ENCODE measurements around the gene FARP2. TPM values are rescaled to one million over a fixed set of nuclear protein-coding genes. Genes with fewer than 3 reads are reported as not detected.

The FARP2 gene
- total and polyA plus RNA-seq, 2 of the 4 experiments (the other 2 are of a cell fraction), result 17.1 to 30.8 TPM

- H3K27me3 ChIP-seq (ENCODE audit: control insufficient read depth, insufficient read depth, low read length), result no peaks in the 10 kb centered on the region
- POLR2A ChIA-PET (ENCODE audit: unreplicated experiment), result no interaction called here
- H3K9me1 ChIP-seq (ENCODE audit: insufficient read depth, low read length), result 0 out of 2 replicates have a peak, but pooled peaks cover 7% of the 10 kb centered on the region
- H2AK5ac ChIP-seq (ENCODE audit: low read depth, low read length), result no peak overlapping the region
- no peak overlapping the region for H2BK120ac ChIP-seq (ENCODE audit: low read depth, low read length)
- no peak overlapping the region for H4K5ac ChIP-seq (ENCODE audit: low read depth, low read length)
- no peak overlapping the region for H3K9ac ChIP-seq (ENCODE audit: low read depth, low read length)
- no peak overlapping the region for H3K4me3 ChIP-seq (ENCODE audit: insufficient read depth, low read depth, low read length)
- ATAC-seq (ENCODE audit: low read depth) (no peak), DNase-seq (no peak)
- no peak overlapping the region for H3K23ac ChIP-seq (ENCODE audit: low read depth, low read length)
- no peak overlapping the region for H2BK15ac ChIP-seq (ENCODE audit: low read depth, low read length)
- dilution Hi-C loops (cut with HindIII; ENCODE audit: low sequenced_read_pairs, unreplicated experiment) (no loop called here), in situ Hi-C loops (cut with MboI; ENCODE audit: low sequenced_read_pairs) (no loop called here), intact Hi-C loops (cut with micrococcal nuclease) (no loop called here)
- no peaks in the 10 kb centered on the region; a peak in 1 of 4 replicates for H3K79me1 ChIP-seq (ENCODE audit: low read depth in 1 of 2, low read length in 2 of 2)
- no peak overlapping the region for H3K4ac ChIP-seq (ENCODE audit: low read depth, low read length)
- H3K27ac ChIP-seq (ENCODE audit: insufficient read depth, low read length), result no peak overlapping the region
- no peak overlapping the region for H4K8ac ChIP-seq (ENCODE audit: low read depth in 2 of 2, low read length in 2 of 2)
- H3K18ac ChIP-seq (ENCODE audit: low read depth, low read length), result no peak overlapping the region
- H3K56ac ChIP-seq (ENCODE audit: extremely low read depth, insufficient read depth, low read length), result no peak overlapping the region
- no peak for TF ChIP-seq NFE2L2 (IDR thresholded peaks at IDR 0.05; ENCODE audit: low read depth, low read length)
- no peak for TF ChIP-seq BHLHE40 (IDR thresholded peaks at IDR 0.05; ENCODE audit: low read depth, low read length)
- TF ChIP-seq, protein P1, sequence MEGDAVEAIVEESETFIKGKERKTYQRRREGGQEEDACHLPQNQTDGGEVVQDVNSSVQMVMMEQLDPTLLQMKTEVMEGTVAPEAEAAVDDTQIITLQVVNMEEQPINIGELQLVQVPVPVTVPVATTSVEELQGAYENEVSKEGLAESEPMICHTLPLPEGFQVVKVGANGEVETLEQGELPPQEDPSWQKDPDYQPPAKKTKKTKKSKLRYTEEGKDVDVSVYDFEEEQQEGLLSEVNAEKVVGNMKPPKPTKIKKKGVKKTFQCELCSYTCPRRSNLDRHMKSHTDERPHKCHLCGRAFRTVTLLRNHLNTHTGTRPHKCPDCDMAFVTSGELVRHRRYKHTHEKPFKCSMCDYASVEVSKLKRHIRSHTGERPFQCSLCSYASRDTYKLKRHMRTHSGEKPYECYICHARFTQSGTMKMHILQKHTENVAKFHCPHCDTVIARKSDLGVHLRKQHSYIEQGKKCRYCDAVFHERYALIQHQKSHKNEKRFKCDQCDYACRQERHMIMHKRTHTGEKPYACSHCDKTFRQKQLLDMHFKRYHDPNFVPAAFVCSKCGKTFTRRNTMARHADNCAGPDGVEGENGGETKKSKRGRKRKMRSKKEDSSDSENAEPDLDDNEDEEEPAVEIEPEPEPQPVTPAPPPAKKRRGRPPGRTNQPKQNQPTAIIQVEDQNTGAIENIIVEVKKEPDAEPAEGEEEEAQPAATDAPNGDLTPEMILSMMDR (conservative IDR thresholded peaks at IDR 0.05; ENCODE audit: low read depth, low read length), result no peak
- no peak for TF ChIP-seq RCOR1 (IDR thresholded peaks at IDR 0.05; ENCODE audit: insufficient replicate concordance, low read length)
- no peak for TF ChIP-seq MAFK (IDR thresholded peaks at IDR 0.05; ENCODE audit: low read depth, low read length)
- TF ChIP-seq MXI1 (IDR thresholded peaks at IDR 0.05; ENCODE audit: borderline replicate concordance, low read depth, low read length), result no peak
- TF ChIP-seq CHD1 (IDR thresholded peaks at IDR 0.05; ENCODE audit: low read depth, low read length), result no peak
- TF ChIP-seq RAD21 (IDR thresholded peaks at IDR 0.05; ENCODE audit: low read length), result no peak
- no peak for TF ChIP-seq CEBPB (IDR thresholded peaks at IDR 0.05; ENCODE audit: low read depth, low read length)
- TF ChIP-seq POLR2A (IDR thresholded peaks at IDR 0.05; ENCODE audit: low read depth, low read length), result no peak
- TF ChIP-seq, protein P2, sequence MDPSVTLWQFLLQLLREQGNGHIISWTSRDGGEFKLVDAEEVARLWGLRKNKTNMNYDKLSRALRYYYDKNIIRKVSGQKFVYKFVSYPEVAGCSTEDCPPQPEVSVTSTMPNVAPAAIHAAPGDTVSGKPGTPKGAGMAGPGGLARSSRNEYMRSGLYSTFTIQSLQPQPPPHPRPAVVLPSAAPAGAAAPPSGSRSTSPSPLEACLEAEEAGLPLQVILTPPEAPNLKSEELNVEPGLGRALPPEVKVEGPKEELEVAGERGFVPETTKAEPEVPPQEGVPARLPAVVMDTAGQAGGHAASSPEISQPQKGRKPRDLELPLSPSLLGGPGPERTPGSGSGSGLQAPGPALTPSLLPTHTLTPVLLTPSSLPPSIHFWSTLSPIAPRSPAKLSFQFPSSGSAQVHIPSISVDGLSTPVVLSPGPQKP (IDR thresholded peaks at IDR 0.05; ENCODE audit: borderline replicate concordance, low read depth, low read length), result no peak
- TF ChIP-seq SMC3 (IDR thresholded peaks at IDR 0.05; ENCODE audit: low read depth, low read length), result no peak
- no peak for TF ChIP-seq RFX5 (IDR thresholded peaks at IDR 0.05; ENCODE audit: low read depth, low read length)
- TF ChIP-seq MAZ (IDR thresholded peaks at IDR 0.05; ENCODE audit: borderline replicate concordance, low read depth, low read length), result no peak
- no peak for TF ChIP-seq USF2 (IDR thresholded peaks at IDR 0.05; ENCODE audit: low read depth, low read length)
- TF ChIP-seq FOS (IDR thresholded peaks at IDR 0.05; ENCODE audit: low read depth, low read length), result no peak
- H2AFZ ChIP-seq (replicated peaks; ENCODE audit: low read length, poor library complexity), result no peak overlapping the region
- H3K36me3 ChIP-seq (ENCODE audit: control insufficient read depth, insufficient read depth, low read length), result peaks cover 16% of the 10 kb centered on the region
- no peak overlapping the region for H3K4me2 ChIP-seq (ENCODE audit: low read depth, low read length)
- H2BK5ac ChIP-seq (ENCODE audit: low read depth, low read length, poor library complexity, severe bottlenecking), result no peak overlapping the region
- H3K9me3 ChIP-seq (ENCODE audit: control insufficient read depth, insufficient read depth, low read length), result no peaks in the 10 kb centered on the region
- no peak overlapping the region for H3K14ac ChIP-seq (replicated peaks; ENCODE audit: low read depth, low read length)
- H2BK20ac ChIP-seq (ENCODE audit: low read depth, low read length), result no peak overlapping the region
- BruUV-seq (replicated peaks), result no TSS peak
- H4K91ac ChIP-seq (ENCODE audit: insufficient read depth, low read depth, low read length), result no peak overlapping the region
- no CpG with 5 or more reads among the region's 3 CpGs for WGBS, 2 experiments (ENCODE audit: extremely low coverage in 2 of 2, insufficient read length in 1 of 2)
- CTCF ChIA-PET, result no interaction called here
- peaks cover 6% of the 10 kb centered on the region; the same call in 1 of the 2 replicates for H4K20me1 ChIP-seq (ENCODE audit: insufficient read depth, low read length)
- H3K4me1 ChIP-seq (ENCODE audit: control insufficient read depth, insufficient read depth, low read length), result peaks cover 4% of the 10 kb centered on the region; the same call in 1 of the 2 replicates
- no peak overlapping the region for H2AK9ac ChIP-seq (replicated peaks; ENCODE audit: low read depth, low read length, poor library complexity)
Measured at GRCh38 chr2:241421330-241421729, 65.2 kb downstream of the FARP2 start.

Measured in IMR-90 (cell line).